Suprapubic skin (tissue), 4 donors: ENCODE results near the gene SNRNP27. TPM values are rescaled to one million over a fixed set of nuclear protein-coding genes. Genes with fewer than 3 reads are reported as not detected.

Experiments
- DNase-seq, 2 donors: peaks; one replicate each; pipeline ENCODE4 v3.0.0-alpha.2; 2019; ENCODE audit warnings: low spot score in 2 of 2
- H3K27ac ChIP-seq: fragments of 200-600 bp; sonication (generic); one replicate; pipeline ENCODE4 v1.5.1; 2019
- H3K27me3 ChIP-seq: fragments of 200-600 bp; sonication (generic); one replicate; pipeline ENCODE4 v1.5.1; 2019
- H3K36me3 ChIP-seq: fragments of 200-600 bp; sonication (generic); one replicate; pipeline ENCODE4 v1.5.1; 2019
- H3K4me1 ChIP-seq: fragments of 200-600 bp; sonication (generic); one replicate; pipeline ENCODE4 v1.5.1; 2019
- H3K4me3 ChIP-seq: fragments of 200-600 bp; sonication (generic); one replicate; pipeline ENCODE4 v1.5.1; 2019; ENCODE audit warnings: mild to moderate bottlenecking
- H3K9me3 ChIP-seq: fragments of 200-600 bp; sonication (generic); one replicate; pipeline ENCODE4 v1.5.1; 2019
- EP300 ChIP-seq: sonication (generic); formaldehyde crosslinking; IDR thresholded peaks from one replicate; pipeline ENCODE4 v1.6.1; 2017; ENCODE audit warnings: antibody characterized with exemption
- POLR2A ChIP-seq, 2 donors: fragments of 450-650 bp; IDR thresholded peaks; one replicate each; pipeline ENCODE4 v1.6.1; 2017; ENCODE audit warnings: antibody characterized with exemption in 2 of 2, mild to moderate bottlenecking in 2 of 2, moderate library complexity in 2 of 2
- POLR2AphosphoS5 ChIP-seq, 3 donors: sonication (generic); formaldehyde crosslinking; IDR thresholded peaks; one replicate each; pipeline ENCODE4 v1.6.1; 2017; ENCODE audit warnings: antibody characterized with exemption in 3 of 3
- WGBS: methylation state at CpG from one replicate; pipeline ENCODE4 v1.1.5; 2018; 5-methylcytosine and 5-hydroxymethylcytosine counted together
- total RNA-seq, 4 donors: library from RNA; depleted of rRNA; stranded (reverse); fragments of >200 nt; gene quantifications; one replicate each; pipeline ENCODE4 v1.1.0, GENCODE V29; 2016
- TF ChIP-seq, protein P1 (sequence below), 2 donors: fragments of 200-600 bp in 1 of 2; fragments of 450-650 bp in 1 of 2; sonication (generic) in 1 of 2; IDR thresholded peaks; one replicate each; pipeline ENCODE4 v1.5.1; 2016 to 2019; ENCODE audit warnings: antibody characterized with exemption in 2 of 2, mild to moderate bottlenecking in 1 of 2, moderate library complexity in 1 of 2

Gene SNRNP27
- total RNA-seq, 4 donors from 2014 or later: 54.4 to 84.4 (median 64.4) TPM

DNA sequence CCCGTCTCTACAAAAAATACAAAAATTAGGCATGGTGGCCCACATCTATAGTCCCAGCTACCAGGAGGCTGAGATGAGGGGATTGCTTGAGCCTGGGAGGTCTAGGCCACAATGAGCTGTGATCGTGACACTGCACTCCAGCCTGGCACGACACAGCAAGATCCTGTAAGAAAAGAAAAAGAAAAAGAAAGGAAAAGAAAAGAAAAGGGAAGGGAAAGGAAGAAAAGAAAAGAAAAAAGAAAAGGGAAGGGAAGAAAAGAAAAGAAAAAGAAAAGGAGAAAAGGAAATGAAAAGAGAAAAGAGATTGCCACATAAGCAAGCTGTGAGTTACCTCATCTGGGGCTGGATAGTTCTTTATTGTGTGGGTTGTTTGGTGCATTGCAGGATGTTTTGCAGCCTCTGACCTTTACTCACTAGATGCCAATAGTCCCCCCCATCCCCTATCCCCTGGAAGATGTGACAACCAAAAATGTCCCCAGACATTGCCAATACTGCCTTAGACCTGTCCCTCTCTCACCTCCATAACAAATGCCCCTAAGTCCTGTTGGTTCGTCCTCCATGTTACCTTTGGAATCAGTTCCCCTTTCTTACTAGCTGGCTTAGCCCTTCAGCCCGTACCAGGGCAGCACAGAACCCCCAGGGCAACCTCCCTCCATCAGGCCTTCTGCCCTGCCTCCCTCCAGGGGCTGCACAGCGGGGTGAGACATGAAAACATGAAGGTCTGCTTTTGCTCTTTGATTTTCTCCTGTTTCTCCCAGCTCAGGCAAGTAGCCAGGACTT lies 58.8 kb downstream of the SNRNP27 start:
- TF ChIP-seq EP300 (no peak), POLR2A (IDR thresholded peaks at IDR 0.05) (no peak), POLR2AphosphoS5 (IDR thresholded peaks at IDR 0.05) (no peak)
- TF ChIP-seq, protein P1, sequence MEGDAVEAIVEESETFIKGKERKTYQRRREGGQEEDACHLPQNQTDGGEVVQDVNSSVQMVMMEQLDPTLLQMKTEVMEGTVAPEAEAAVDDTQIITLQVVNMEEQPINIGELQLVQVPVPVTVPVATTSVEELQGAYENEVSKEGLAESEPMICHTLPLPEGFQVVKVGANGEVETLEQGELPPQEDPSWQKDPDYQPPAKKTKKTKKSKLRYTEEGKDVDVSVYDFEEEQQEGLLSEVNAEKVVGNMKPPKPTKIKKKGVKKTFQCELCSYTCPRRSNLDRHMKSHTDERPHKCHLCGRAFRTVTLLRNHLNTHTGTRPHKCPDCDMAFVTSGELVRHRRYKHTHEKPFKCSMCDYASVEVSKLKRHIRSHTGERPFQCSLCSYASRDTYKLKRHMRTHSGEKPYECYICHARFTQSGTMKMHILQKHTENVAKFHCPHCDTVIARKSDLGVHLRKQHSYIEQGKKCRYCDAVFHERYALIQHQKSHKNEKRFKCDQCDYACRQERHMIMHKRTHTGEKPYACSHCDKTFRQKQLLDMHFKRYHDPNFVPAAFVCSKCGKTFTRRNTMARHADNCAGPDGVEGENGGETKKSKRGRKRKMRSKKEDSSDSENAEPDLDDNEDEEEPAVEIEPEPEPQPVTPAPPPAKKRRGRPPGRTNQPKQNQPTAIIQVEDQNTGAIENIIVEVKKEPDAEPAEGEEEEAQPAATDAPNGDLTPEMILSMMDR (IDR thresholded peaks at IDR 0.05): no peak
- no peaks in the 10 kb centered on the region for H3K36me3 ChIP-seq
- peaks cover 4% of the 10 kb centered on the region for H3K27me3 ChIP-seq
- DNase-seq: no peak
- WGBS: 79% methylated on average over 6 of the region's 6 CpGs
- no peak overlapping the region for H3K27ac ChIP-seq
- H3K4me1 ChIP-seq: peaks cover 4% of the 10 kb centered on the region
- no peak overlapping the region for H3K4me3 ChIP-seq
- H3K9me3 ChIP-seq: no peaks in the 10 kb centered on the region

DNA sequence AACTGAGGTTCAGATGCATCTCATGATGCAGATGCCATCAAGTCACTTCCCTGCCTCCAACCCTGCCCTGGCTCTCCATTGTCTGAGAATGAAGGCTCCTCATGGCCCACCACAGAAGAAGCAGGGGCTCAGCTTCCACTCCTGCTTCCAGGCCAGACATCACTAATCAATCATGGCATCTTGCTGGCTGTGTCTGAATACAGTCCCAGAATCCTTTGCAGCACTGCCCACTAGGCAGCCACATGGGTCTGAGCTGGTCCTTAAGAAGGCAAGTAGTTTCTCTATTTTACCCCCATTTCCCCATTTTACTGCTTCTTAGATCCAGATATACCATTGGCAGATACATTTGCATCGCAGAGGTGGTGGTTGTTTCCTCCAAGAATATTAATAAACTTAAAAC lies 60.3 kb downstream of the SNRNP27 start:
- H3K36me3 ChIP-seq: no peaks in the 10 kb centered on the region
- H3K9me3 ChIP-seq: no peaks in the 10 kb centered on the region
- no peak for DNase-seq
- no peaks in the 10 kb centered on the region for H3K27me3 ChIP-seq
- 92% methylated on average over 1 of the region's 1 CpG for WGBS
- H3K4me3 ChIP-seq: no peak overlapping the region
- no peak overlapping the region for H3K27ac ChIP-seq
- TF ChIP-seq, protein P1 (IDR thresholded peaks at IDR 0.05): no peak
- TF ChIP-seq EP300 (no peak), POLR2A (IDR thresholded peaks at IDR 0.05) (no peak), POLR2AphosphoS5 (IDR thresholded peaks at IDR 0.05) (no peak)
- H3K4me1 ChIP-seq: no peaks in the 10 kb centered on the region

Other genes starting within 250 kb of the SNRNP27 start
- 10 to 100 TPM; 58.1 to 91.6 (median 85.8) TPM for gene ANXA4, start 151.8 kb upstream of the SNRNP27 start, total RNA-seq
- gene GMCL1, start 64.3 kb upstream of the SNRNP27 start, total RNA-seq: 10 to 100 TPM in 3 of 4 donors, 1 to 10 TPM in 1; 9.3 to 15.0 (median 14.4) TPM
- 10 to 100 TPM; 12.5 to 18.6 (median 15.7) TPM for gene MXD1, start 21.2 kb downstream of the SNRNP27 start, total RNA-seq
- 100 to 1,000 TPM in 3 of 4 donors, 10 to 100 TPM in 1; 45.3 to 805 (median 558) TPM for gene ASPRV1, start 67.7 kb downstream of the SNRNP27 start, total RNA-seq
- 100 to 1,000 TPM; 189 to 236 (median 222) TPM for gene PCBP1, start 193.5 kb downstream of the SNRNP27 start, total RNA-seq